NCI-H526 treated with DMSO at 0.1 percent for 48 hours (cell line): ENCODE data around the gene SH3PXD2A.

ENCODE experiments used
- DNase-seq: peaks from one replicate; lab custom pipeline; 2025; lab: John Stamatoyannopoulos, UW

Gene SH3PXD2A

DNA sequence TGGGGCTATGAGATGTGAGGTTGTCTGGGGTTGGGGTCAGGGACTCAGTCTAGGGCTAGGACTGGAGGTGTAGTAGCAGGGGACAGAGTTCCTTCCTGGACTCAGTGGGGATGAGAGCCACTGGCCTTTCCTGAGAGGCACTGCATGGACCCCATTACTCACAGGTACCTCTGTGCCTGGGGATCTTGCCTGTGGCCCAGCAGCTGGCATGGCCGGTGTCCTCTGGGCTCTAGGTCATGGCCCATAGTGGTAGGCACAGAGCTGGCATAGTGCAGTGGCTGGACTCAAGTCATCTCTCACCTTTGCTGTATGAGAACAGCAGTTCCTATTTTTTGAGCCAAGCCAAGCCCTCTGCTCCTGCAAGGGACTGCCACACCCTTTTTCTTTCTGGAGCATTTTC lies 310.0 kb downstream of the SH3PXD2A start:
- no peak for DNase-seq

GRCh38 chr10:103544657-103545310 lies 310.6 kb downstream of the SH3PXD2A start:
- DNase-seq = no peak
